GM19238 (cell line): Measurements from ENCODE around the gene SECTM1.

Source experiments
- DNase-seq: peaks from one replicate; pipeline ENCODE4 v3.0.0; 2011; ENCODE audit warnings: low spot score; ENCODE audit not compliant: insufficient read length

Gene SECTM1

DNA sequence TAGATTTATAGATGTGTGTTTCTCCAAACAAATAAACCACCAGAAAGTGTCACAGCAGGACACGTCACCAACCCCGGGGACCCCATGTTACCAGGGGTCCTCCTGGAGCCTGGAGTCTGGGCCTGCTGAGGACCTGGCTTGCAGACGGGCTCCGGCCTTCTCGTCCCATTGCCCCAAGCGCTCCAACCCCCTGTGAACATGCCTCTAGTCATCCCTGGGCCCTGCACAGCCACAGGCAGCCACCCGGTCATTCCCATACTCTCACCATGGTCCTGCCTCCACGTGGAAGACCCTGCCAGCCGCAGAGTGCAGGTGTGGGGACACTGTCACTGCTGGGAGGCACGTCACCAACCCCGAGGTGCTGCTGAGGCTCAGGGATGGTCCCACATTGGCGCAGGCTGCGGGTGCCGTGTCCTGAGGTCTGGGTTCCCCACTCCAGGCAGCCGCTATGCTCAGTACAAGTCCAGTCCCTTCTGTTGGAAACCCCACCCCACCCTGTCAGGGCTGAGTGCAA, 4.5 kb downstream of the SECTM1 start:
- no peak for DNase-seq

DNA sequence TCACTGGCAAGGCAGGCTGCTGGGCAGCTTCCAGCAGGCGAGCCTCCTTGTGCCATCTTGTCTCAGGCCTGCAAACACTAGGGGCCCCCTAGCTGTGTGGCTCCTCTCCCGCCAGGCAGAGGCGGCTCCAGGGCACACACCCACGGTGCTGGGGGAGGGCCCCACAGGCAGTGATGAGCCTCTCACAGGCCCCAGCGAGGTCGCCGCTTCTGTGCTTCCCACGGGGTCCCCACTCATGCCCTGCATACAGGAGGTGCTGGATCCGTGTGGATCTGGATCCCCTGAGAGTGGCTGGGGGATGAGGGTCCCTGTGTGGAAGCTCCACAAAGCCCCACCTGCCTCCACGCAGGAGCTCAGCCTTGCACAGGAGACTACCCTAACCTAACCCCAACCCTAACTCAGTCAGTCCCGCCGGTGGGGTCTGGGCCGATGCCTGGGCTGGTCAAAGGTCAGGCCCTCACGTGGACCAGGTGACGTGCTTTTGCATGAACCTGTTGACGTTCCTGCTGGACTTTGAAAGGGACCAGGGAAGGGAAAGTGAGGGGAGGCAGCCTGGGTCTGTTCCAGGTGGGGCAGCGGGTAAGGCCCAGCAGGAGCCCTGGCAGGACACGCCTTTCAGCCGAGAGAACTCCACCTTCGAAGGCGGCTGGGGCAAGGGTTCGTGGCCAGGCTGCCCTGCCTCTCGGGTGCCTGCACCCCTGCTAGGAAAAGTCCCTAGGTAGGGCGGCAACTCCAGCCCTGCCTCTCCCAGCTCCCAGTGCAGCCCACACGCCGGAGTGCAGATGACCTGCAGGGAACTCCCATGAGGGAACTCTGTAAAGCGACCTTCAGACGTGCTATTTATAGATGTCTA, 5.2 kb downstream of the SECTM1 start:
- no peak for DNase-seq

- DNase-seq, result no peak
Observed at GRCh38 chr17:82327757-82328140, 5.8 kb downstream of the SECTM1 start.

DNA sequence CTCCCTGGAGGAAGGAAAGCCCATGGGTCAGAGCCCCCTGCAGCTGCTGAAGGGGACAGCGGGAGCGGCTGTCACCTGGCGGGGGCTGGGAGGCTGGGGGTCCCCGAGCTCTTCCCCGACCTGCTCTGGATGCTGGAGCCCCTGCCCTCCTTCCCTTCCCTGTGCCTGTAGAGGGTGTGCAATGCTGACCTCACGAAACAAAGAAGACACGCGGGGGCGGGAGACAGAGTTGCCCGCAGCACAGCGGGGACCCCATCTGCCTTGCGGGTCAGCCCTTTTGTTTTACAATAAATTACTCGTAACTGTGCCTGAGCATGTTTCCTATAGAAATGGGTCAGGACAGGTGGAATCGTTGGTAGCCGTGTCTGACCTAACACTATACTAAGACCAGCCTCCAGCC, 6.3 kb downstream of the SECTM1 start:
- DNase-seq, result no peak

- DNase-seq, result no peak
Observed at GRCh38 chr17:82325286-82326180, 8.0 kb downstream of the SECTM1 start.

DNA sequence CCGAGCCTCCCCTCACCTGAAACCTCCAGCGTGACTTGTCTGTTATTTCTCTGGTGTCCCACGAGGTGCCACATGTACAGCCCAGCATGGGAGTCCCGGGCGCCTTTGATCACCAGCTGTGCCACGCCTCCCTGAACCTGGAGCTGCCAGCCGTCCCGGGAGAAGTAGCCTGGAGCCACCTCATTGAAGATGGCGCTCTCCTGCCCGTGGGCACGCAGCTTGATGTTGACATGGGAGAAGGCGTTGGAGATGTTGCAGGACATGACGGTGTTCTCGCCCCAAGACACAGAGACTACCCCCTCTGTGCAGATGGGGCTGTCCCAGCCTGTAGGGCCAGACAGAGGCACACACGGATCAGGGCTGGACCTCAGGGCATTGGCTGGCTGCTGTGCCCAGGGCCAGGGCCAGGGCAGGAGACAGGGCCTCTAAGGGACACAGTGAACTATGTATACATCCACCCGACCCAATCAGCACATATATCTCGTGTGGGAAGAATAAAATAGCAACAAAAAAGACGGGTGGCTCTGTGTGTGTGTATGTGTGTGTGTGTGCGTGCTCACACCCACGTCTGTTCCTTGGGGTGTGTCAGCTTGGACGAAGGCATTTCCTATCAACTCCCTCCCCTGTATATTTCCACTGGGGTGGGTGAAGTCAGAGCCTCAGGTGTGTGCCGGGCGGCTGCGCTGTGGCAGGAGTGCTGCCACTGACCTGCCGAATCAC, 8.8 kb downstream of the SECTM1 start:
- DNase-seq, result no peak

DNA sequence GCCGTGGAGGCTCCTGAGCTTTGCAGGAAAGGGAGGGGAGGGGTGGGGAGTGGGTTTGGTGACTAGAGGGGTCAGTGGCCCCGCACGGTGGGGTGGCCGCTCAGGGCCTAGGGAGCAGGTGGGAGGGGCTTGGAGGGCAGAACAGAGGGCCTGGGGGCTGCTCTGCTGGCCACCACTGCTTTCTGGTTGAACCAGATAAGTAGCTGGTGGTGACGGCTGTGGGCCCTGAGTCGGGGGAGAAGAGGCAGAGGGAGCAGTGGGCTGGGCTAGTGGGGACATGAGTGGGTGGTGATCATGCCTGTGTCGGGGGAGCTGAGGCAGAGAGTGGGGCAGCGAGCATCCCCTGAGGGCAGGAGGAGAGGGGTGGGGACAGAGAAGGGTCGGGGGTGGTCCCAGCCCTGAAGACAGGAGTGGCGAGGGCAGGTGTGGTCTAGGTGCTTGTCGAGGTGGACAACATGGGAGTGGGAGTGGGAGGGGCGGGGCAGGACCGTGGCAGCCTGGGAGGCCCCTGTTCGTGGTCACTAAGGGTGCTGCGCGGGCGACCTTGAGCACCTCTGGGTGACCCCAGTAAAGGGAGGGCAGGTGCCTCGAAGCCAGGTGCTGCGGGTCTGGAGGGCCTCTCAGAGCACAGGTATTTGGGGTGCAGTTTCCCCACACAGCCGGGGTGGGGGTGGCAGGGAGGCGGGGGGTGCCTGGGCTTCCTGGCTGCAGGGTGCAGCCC, 9.9 kb downstream of the SECTM1 start:
- no peak for DNase-seq

- DNase-seq, result no peak
Observed at GRCh38 chr17:82322526-82323453, 10.8 kb downstream of the SECTM1 start.

DNA sequence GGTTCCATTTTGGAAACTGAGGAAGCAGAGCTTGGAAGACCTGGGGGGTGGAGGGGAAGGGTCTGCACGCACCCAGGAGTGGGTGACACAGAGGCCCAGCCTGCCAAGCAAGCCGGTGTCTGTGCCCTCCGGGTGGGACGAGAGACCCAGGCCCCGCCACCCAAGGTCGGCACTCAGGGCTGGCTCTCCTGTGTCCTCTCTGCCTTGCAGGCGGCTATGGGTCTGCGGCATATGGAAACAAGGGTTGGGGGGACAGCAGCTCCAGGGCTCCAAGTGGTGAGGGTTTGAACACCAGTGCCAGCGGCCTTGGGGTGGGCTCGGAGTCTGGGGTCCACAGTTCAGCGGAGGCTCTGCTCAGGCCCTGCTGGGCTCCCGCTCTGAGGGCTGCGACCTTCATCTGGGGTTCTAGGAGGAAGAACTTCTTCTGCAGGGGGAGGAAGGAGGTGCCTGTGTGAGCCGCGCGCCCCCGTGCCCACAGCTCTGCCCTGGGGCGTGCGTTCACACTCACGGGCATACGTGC, 11.6 kb downstream of the SECTM1 start:
- no peak for DNase-seq

DNA sequence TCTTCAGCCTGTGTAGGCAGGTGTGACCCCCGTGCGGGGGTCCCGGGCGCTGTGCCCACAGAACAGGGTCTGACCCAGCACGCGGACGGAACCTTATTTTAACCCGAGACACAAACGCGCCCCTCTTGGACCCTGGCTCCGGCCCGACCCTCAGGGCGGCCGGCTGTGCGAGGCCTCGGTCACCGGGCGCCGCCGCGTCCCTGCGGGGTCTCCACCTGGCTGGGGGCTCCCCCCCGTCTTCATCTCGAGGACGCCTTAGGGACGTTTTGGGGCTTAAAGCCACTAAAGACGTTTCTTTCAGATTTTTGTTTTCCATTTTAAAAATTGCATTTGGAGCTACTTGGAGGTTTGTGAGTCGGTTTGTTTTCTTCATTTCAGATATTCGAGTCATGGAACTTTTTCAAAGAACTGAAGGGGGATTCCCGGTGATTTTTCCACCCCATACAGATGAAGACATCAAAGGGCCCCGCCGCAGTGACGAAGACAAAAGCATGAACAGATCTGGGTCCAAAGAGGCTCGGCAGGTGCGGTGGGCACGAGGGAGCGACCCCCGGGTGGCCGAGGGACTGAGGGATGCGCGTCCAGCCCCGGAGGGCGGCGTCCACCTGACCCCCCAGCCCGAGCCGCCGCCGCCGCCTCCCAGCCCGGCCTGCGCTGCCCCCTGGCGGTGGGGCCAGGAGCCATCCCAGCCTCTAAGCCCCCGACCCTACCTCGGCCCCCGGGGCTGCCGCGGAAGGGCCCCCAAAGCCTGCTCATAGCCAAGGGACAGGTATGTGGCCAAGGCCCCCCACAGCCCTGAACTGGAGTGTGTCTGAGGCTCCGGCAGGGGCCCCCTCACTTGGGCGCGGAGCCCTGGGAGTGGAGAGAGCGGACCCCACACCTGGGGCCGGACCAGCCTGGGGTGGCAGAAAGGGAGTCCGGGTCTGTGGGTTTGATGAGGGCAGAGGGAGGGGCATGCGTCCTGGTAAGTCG, 12.3 kb downstream of the SECTM1 start:
- peak; percentile 71 for DNase-seq

DNA sequence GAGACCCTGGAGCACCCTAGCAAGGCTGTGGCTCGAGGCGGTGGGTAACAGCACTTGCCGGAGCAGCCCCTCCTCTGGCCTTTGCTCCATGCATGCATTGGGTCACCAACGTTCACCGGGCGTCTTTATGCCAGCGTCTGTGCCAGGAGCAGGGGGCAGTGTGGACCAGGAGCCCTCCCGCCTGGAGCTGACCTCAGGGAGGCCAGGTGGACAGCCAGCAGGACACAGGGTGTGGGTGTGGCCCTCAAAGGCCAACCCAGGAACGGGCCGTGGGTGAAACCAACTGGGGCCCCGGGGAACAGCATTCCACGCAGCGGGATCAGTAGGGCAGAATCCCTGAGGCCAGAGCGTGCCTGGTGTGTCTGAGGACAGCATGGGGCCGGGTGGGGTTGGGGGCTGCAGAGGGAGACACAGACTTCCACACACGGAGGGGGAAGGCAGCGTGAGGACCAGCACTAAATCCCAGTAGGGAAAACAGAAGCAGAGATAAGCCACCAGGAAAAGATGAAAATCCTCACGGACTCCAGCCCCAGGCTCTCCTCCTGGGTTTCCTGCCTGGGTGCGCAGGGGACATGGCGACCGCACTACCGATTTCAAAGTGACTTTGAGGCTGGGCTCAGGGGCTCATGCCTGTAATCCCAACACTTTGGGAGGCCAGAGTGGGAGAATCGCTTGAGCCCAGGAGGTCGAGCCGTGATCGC, 13.3 kb downstream of the SECTM1 start:
- no peak for DNase-seq

DNA sequence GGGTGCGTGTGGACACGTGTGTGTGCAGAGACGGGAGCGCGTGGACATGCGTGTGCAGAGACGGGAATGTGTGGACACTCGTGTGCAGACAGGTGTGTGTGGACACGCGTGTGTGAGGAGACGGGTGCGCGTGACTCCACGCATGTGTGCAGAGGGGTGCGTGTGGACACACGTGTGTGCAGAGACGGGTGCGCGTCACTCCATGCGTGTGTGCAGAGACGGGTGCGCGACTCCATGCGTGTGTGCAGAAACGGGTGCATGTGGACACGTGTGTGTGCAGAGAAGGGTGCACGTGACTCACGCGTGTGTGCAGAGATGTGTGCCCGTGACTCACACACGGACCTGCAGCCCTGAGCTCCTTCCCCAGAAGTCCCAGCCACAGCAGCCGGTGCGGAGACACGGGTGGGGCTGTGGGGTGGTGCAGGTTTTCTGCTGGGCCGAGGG, 13.9 kb downstream of the SECTM1 start:
- no peak for DNase-seq

- DNase-seq, result no peak
Observed at GRCh38 chr17:82318772-82319606, 14.6 kb downstream of the SECTM1 start.

- no peak for DNase-seq
Observed at GRCh38 chr17:82318169-82318498, 15.4 kb downstream of the SECTM1 start.

DNA sequence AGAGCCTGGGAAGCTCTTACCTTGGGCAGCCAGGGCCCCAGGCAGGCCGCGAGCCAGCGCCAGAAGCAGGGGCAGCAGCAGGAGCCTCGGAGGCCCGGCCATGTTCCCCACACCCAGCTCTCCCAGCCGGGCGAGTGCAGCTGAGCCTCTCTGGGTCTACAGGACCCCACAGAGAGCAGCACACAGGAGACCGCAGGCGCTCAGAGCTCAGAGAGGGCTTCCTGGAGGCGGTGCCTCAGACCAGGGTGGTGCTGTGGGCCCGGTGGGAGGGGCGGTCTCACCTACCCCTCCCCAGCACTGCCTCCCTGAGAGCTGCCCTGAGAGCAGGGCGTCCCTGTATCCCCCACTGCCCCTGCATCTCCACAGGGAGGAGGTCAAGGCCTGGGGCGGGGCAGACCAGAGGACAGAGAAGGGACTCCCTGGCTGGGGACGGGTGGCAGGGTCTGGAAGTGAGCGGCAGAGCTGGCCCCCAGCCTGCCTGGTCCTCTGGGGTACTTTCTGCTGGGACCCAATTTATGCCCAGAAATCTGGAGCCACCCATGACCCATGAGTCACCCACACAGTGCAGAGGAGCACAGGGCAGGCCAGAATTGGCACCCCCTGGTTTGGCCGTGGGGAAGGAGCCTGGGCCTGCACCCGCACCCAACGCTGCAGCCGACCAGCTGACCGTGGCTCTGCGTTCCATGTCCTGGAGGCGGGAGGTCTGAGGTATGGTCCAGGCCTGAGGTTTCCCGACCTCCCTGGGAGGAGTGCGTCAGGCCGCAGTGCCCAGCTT, 16.0 kb downstream of the SECTM1 start, which contains the start of gene CD7:
CD7 (minus strand) TSS at position 215 of the 775 bp plus-strand sequence; CDS start at position 102, 113 bp downstream.
- no peak for DNase-seq
